Putamen (tissue), 1 donor: ENCODE results near the gene PDXP.
A peak's percentile ranks its signal among the peaks of the same experiment; 100 is the strongest.

ENCODE experiments used
- DNase-seq: peaks from one replicate; pipeline ENCODE4 v3.0.0-alpha.2; 2016; ENCODE audit warnings: low spot score

The PDXP gene

DNA sequence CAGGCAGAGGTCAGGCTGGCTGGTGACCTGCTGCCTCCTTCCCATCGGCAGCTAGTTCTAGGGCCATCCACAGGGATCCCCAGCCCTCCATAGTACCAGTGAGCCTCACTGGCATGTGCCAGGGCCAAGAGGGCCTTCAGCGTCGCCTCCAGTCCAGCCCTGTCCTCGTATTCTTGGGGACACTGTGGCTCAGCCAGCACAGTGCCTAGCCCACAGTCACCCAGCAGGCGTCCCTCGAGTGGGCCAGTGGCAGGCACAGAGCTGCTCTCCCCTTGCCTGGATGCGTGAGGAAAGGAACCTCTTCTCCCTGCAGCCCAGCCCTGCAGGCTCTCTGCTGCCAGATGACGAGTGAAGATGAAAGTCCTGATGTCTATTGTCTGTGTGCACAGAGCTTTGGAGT lies 29.7 kb upstream of the PDXP start:
- no peak for DNase-seq

DNA sequence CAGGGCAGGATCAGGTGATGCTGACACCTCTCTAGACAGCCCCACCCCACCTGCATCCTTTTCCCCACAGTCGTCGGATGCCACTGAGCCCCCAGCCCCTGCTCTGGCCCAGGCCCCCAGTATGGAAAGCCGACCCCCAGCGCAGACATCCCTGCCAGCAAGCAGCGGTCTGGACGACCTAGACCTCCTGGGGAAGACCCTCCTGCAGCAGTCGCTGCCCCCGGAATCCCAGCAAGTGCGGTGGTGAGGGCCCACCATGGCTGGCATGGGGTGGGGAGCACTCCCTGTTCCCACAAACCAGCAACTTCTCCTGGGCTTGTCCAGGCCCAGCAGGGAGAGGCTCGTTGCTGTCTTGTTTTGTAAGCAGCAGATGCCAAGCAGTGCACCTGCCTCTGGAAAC lies 28.6 kb upstream of the PDXP start:
- DNase-seq, result no peak

DNA sequence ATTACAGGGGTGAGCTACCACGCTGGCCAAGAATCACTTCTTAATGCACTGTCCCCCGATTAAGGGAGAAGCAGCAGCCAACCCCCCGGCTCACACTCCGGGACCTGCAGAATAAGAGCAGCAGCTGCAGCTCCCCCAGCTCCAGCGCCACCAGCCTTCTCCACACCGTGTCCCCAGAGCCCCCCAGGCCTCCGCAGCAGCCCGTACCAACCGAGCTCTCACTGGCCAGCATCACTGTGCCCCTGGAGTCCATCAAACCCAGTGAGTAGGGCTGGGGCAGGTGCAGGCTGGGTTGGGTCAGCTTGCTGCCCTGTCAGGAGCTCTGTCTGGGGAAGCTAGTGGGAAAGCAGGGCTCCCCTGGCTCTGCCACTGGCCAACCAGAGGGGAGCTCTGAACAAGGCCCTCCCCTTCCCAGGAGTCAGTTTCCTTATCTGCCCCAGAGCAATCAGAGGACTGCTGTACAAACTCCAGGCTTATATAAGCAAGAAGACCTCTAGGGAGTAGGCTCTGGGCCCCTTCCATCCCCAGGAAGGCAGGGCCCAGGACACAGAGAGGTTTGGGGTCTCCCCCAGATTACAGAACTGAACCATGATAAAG lies 27.6 kb upstream of the PDXP start:
- DNase-seq, result no peak

DNA sequence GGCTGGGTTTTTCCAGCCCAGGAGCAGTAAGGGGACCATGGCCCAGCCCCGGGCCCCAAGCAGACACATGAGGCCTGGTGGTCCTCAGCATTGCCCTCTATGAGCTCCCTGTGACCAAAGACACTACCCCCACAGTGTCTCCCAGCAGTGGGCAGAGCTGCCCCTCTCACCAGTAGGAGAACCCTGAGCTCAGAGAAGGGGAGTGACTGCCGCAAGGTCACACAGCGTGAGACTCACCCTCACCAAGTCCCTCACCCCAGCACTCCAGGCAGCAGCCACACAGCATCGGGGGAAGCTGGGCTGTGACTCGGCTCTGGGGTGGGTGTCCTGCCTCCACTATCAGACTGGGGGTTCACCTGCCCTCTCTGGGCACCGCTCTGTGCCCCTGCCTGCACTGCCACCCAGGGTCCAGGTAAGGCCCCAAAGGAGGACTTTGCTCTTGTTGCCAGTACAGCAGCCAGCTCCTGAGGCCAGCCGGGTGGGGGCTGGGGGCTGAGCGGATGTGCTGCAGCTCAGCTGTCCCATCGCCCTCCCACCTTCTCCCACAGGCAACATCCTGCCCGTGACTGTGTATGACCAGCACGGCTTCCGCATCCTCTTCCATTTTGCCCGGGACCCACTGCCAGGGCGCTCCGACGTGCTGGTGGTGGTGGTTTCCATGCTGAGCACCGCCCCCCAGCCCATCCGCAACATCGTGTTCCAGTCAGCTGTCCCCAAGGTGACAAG lies 26.9 kb upstream of the PDXP start:
- DNase-seq, result no peak

DNA sequence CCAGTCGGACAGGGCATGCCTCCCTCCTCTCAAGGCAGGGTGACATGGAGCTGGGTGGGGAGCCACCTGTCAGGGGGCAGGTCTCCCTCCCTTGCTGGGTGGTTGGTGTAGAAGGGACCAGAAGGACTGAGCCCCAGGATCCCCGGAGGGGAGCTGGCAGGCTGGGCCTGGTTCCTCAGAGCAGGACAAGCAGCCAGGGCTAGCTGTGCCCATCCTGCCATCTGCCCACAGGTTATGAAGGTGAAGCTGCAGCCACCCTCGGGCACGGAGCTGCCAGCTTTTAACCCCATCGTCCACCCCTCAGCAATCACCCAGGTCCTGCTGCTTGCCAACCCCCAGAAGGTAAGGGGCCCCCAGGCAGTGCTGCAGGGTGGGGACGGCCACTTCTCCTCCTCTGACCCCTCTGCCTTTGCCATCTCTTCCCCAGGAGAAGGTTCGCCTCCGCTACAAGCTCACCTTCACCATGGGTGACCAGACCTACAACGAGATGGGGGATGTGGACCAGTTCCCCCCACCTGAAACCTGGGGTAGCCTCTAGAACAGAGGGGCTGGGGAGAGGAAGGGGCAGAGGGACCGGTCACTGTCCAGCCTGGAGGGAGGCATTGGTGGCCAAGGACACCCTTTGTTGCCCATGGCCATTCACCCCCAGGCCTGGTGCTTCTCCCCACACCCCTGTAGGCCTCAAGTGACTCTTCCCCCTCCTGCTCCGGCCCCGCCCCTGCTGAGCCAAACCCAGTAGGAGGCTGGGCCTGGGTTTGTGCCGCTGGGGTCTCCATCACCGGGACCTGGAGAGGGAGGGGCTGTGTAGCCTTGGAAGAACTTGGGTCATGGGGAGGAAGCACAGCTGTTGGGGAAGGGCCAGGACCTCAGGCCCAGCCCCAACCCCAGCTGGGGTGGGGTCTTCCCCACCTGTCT lies 26.1 kb upstream of the PDXP start:
- no peak for DNase-seq

DNA sequence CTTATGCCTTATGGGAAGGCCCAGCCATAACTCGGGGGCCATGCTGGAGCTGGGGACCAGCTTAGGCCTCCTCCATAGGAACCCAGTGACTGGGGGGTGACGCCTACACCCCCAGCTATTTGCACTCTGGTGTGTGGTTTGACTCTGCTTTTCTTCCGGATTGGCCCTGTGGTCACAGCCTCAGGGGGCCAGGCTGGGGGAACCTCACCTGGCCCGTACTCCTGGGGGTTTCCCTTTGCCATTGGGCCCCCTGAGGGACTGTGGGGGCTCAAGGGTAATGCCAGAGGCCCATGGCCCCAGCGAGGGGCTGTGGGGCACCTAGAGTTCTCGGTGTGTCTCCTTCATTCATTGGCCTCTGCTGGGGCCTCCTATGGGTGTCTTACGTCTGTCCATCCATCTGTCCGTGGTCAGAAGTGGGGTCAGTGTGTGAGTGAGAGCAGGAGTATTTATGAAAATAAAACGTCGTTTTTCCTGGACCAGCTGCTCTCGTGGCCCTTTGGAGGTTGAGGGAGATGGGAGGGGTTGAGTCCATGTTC lies 25.4 kb upstream of the PDXP start:
- DNase-seq, result no peak

DNA sequence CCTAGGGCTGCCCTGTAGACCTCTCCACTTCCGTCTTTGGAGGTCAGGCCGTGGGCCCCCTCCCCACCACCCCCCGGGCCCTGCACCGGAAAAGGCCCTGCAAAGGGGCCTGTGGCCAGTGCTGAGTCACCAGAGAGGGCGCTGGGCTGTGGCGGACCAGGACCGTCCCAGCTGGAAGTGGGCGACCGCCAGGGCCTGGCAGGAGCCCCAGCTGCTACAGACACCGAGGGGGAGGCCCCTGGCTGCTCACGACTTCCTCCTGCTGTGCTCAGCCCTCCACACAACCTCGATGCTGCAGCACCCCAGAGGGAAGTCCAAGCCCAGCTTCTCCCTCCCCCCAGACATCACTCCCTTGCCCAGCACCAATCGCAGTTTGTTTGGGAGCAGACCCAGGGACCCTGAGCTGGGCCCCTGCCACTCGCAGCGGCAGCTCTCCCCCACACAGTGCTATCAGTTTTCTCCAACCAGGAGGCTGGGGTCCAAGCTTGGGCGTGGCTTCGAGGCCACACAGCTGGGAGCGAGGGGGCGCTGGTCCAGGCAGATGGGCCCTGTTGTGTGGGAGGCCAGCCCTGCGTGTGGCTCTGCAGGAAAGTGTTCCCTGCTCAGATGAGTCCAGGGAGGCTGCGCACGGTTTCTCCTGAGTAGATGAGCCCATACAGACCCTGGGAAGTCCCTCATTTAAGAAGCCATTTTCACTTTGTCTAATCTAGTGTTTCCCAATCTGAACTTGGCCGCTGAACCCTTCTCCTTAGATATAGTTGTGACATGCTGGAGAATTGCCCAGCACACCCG lies 24.7 kb upstream of the PDXP start:
- peak; percentile 71 for DNase-seq

DNA sequence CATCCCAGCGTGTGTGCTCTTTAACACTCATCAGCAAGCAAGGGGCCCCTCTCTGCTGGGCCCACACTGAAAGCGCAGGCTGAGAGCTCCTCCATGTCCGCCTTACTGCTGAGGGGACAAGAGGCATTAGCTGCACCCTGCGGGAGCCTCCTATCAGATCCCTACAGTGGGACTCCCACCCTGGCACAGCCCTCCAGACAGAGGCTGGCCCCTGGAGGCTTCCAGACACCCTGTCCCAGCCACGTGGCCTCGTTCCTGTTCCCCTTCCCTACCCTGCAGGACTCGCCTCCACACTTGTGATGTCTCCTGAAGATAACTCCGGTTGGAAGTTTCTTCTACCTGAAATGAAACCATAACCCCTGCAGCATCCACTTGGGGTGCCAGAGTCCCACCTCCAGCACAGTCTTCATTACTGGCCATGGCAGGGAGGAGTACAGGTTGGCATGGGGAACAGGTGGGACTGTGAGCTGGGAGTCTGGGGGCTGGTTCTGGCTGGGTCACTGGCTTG lies 24.1 kb upstream of the PDXP start:
- no peak for DNase-seq

DNA sequence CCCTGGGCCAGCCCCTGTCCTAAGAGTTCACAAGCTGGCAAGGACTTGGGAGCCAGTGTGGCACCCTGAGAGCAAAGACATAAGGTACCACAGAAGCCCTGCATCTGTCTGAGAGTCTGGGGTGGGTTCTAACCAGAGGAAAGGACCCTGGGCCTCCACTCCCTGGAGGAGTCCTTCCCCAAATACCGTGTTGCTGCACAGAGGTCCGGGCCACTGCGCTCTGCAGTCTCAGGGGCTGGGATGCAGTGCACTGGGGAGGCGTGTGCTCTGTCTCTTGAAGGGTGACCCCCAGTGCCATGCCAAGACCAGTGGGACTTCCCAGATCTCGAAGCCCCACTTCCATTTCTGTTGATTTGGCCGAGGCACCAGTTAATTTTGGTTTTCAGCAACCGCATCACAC lies 23.4 kb upstream of the PDXP start:
- DNase-seq, result no peak

DNA sequence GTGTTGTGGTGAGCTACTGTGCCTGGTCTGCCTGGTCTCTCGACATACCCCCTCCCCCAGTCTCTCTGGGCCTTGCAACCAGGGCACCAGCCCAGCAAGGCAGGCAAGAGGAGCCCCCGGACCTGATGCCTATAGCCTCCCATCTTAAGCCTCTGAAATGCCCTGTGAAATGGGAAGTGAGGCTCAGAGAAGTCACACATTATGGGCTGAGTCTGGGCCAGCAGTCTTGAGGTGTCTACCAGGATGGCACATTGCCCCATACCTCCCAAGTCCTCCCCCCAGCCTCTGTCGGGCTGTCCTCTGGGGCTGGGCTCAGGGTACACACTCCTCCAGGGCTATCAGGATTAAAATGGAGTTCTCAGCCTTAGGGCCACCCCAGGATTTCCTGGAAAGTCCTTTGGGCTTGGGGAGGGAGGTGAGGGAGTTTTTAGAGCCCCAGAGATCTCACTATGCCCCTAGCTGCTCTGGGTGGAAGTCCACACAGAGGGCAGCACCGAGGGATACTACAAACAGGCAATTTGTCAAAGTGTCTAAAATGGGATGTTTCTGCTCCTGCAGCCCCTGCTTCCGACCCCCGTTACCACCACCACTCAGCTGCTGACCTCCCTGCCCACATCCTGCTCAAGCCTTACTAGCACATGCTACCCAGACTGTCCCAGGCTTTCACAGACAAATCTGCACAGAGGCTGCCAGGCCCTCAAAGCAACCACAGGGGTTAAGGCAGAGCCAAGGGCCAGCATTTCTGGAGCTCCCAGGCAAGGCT lies 22.2 kb upstream of the PDXP start:
- DNase-seq, result no peak

DNA sequence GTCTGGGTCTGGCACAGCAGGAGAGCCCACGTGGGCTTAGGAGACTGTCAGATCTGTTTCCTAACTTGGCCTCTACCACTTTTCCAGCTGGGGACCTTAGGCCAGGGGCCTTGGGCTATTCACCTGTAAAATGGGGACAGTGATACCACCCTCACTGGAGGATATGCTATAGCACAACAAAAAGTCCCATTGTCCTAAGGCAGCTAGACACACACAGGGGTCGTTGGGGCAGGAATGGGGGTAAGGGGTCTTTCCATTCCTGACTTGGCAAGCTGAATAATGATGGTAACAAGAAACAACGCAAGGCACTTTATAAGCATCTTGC lies 21.6 kb upstream of the PDXP start:
- no peak for DNase-seq

DNA sequence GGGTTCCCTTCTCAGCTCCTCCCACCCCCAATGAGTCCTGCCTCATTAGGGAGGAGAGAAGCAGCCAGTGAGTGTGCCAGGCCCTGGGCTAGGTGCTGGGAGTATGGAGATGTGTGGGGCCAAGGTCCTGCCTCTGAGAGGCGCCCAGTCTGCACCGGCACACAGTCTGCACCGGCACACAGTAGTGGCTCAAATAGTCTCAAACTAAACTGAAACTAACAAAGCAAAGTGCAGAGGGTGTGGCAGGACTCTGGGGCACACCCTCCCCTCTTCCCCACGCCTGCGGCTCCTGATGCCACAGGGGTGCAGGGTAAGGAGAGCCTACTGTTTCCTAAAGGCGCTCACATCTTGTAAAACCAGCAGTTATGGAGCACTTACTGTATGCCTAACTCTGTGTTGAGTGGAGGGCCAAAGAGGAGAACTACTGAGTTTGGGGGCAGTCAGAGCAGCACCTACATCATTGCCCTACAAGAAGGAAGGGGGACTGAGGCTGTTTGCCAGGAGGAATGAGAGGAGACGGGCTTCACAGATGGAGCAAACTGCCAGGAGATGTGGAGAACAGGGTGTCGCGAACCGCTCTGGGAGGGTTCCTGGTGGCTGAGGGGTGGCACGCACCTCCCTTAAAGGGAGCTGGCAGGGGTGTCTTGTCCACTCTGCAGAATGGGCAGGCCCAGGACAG lies 20.0 kb upstream of the PDXP start:
- no peak for DNase-seq

DNA sequence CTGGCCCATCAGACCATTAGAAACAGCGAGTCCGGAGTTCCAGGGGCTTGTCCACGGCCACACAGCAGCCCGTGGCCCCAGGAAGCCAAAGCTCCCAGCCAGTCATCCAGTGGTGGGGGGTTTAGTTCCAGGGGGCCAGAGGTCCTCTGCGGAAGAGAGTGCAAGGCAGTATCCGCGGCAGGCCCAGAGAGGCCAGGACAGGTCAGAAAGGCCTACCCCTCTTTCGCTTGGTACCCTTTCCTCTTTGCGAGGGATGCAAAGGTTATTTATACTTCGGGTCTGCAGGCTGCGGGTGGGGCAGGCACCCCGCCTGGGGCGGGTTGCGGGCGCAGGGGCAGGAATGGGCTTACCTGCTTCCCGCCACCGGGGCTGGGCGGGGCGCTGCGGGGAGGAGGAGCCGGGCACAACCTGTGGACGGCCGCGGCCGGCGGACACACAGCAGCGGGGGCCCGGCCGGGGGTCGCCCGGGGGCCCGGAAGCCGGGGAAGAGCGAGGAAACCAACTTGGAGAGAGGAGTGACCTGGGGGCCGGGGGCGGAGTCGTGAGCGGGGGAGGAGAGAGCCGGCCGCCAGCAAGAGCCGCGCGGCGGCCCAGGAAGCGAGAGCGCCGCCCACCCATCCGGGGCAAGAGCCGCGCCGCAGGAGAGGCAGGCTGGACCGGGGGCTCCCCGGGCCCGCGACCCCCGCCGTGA lies 19.3 kb upstream of the PDXP start, which contains the start of gene SH3BP1:
Gene SH3BP1 (plus strand): TSS at position 600 of the 691 bp plus-strand sequence. CDS start 119 bp downstream, outside the sequence.
- DNase-seq, result no peak

DNA sequence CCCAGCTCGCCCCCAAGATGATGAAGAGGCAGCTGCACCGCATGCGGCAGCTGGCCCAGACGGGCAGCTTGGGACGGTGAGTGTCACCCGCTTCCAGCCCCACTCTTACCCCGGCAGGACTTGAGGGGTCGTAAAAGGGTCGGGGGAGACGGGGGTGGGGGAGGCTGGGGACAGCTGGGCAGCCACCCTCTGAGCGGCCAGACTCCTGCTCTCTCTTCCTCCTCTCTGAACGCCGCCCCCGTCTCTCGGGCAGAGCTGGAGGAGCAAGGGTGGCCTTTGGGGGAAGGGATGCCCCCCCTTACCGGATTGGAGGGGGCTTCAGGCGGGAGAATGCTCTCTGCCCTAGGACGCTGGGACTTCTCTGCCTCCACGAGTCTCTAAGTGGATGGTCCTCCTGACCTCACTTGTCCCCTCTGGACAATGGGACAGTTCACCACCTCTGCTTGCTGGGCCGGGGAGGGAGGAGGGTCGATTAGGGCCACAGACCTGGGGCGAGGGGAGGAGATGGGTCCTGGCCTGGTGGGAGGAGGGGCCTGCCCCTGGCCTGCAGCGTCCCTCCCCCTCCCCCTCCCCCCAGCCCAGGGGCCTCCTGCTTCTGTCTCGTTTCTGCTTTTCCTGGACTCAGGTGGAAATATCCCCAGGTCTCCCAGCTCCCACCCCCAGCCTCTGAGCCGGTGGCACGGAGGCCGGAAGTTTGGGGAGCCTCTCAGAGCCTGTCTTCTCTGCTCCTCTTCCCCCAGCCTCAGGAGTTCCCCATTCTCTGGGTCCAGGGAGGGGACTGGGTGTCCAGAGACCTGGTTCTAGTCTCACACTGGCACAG lies 18.5 kb upstream of the PDXP start:
- DNase-seq, result no peak

DNA sequence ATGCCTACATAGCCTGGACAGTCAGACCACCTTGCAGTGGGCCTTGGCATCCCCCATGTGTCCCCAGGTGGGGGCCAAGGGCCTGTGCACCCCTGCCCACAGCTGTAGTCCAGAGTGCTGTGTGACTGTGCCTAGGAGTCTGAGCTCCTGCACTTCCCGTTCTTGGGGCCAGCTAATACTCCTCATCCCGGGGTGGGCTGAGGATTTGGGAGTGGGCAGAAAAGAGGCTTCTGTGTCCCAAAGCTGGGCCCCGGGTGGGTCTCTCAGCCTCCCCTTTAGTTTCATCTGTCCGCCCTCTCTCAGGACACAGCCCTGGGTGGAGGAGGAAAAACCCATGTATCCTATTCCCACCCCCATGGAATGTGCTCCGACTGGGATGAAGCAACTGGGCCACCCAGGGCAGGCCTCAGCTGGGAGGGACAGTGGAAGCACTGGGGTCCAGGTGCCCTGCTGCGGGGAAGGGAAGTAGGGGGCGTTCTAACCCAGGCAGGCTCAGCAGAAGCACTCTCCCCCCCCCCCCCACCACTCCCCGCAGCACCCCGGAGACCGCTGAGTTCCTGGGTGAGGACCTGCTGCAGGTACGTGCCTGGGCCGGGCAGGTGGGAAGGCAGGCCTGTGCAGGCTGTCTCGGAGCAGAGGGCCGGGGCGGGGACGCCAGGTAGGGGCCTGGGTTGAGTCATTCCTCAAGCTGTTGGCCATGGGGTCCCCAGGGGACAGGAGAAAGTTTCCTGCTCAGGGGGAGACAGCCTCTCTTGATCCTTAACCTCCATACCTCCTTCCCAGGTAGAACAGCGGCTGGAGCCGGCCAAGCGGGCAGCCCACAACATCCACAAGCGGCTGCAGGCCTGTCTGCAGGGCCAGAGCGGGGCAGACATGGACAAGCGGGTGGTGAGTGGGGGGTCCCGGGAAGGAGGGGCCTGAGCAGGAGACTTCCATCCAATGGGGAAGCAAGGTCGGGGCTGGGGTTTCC lies 17.6 kb upstream of the PDXP start:
- no peak for DNase-seq

DNA sequence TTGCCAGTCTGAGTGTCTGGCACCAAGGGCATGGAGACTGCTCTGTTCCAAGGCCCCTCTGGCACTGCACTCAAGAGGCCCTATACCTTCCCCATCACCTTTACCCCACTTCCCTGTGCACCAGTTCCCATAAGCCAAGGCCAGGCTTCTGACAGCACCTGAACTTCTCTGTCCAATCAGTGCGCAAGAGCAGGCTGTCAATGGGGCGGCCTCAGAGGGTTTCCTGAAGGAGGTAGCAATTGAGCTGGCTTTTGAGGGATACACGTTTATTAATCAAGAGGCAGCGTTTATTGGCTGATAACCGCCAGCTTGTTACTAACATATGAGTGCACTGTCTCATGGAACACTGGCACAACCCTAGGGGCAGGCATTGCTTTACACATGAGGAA lies 17.0 kb upstream of the PDXP start:
- DNase-seq, result no peak

DNA sequence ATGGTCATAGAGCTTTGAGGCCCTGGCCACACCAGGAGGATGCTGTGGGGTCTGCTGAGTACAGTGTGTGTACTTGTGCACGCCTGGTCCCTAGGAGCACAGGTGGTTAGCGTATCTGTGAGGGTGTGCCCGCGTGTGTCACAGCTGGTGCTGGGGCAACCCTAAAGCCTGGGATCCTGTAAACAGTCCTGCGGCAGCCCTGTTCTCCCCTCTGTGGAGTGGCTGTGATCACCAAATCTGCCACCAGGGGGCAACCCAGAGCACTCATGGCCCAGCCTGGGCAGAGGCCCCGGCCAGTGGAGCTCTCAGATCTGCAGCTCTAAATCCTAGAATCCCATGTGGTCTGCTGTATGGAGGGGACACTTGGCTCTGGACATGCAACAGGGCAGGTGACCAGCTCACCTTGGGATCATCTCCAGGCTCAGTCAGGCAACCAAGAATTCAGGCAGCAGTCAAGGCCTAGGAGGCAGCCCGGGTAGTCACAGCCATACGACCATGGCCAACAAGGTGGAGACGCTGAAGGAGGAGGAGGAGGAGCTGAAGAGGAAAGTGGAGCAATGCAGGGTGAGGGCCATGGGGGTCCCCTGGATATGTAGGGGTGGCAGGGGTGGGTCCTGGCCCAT lies 15.2 kb upstream of the PDXP start:
- DNase-seq, result peak; percentile 69
